ENCODE data around the gene GRIP1.

GRIP1 gene

GRCh38 chr12:66453120-66453519 is 225.8 kb downstream of the GRIP1 start:
- DNase-seq (ENCODE audit: low read depth): no peak

- DNase-seq (ENCODE audit: low read depth): no peak
Measured at GRCh38 chr12:66449531-66449930, 229.3 kb downstream of the GRIP1 start.

- no peak for DNase-seq (ENCODE audit: low read depth)
Measured at GRCh38 chr12:66447643-66448042, 231.2 kb downstream of the GRIP1 start.

GRCh38 chr12:66446276-66446675 is 232.6 kb downstream of the GRIP1 start:
- no peak for DNase-seq (ENCODE audit: low read depth)

- DNase-seq (ENCODE audit: low read depth): no peak
Measured at GRCh38 chr12:66441905-66442559, 236.8 kb downstream of the GRIP1 start.

GRCh38 chr12:66438601-66439000 is 240.3 kb downstream of the GRIP1 start:
- no peak for DNase-seq (ENCODE audit: low read depth)

- no peak for DNase-seq (ENCODE audit: low read depth)
Measured at GRCh38 chr12:66430106-66430505, 248.8 kb downstream of the GRIP1 start.

- DNase-seq (ENCODE audit: low read depth): no peak
Measured at GRCh38 chr12:66428870-66429269, 250.0 kb downstream of the GRIP1 start.

- no peak for DNase-seq (ENCODE audit: low read depth)
Measured at GRCh38 chr12:66428261-66428660, 250.6 kb downstream of the GRIP1 start.

GRCh38 chr12:66426696-66427095 is 252.2 kb downstream of the GRIP1 start:
- no peak for DNase-seq (ENCODE audit: low read depth)

GRCh38 chr12:66423266-66423665 is 255.6 kb downstream of the GRIP1 start:
- DNase-seq (ENCODE audit: low read depth): no peak

GRCh38 chr12:66418908-66419307 is 260.0 kb downstream of the GRIP1 start:
- DNase-seq (ENCODE audit: low read depth): no peak

- no peak for DNase-seq (ENCODE audit: low read depth)
Measured at GRCh38 chr12:66417217-66417616, 261.7 kb downstream of the GRIP1 start.

GRCh38 chr12:66409195-66409871 is 269.5 kb downstream of the GRIP1 start:
- DNase-seq (ENCODE audit: low read depth): peak; percentile 4

- DNase-seq (ENCODE audit: low read depth): no peak
Measured at GRCh38 chr12:66405395-66405794, 273.5 kb downstream of the GRIP1 start.

- no peak for DNase-seq (ENCODE audit: low read depth)
Measured at GRCh38 chr12:66403746-66404145, 275.1 kb downstream of the GRIP1 start.

- DNase-seq (ENCODE audit: low read depth): no peak
Measured at GRCh38 chr12:66399911-66400306, 279.0 kb downstream of the GRIP1 start.

GRCh38 chr12:66398931-66399910 is 279.7 kb downstream of the GRIP1 start:
- no peak for DNase-seq (ENCODE audit: low read depth)

GRCh38 chr12:66397574-66398290 is 281.1 kb downstream of the GRIP1 start:
- no peak for DNase-seq (ENCODE audit: low read depth)

- no peak for DNase-seq (ENCODE audit: low read depth)
Measured at GRCh38 chr12:66393890-66394289, 285.0 kb downstream of the GRIP1 start.

- DNase-seq (ENCODE audit: low read depth): no peak
Measured at GRCh38 chr12:66392266-66392915, 286.5 kb downstream of the GRIP1 start.
